WERI-Rb-1 (cell line): ENCODE results near the gene SIRT1.
"Not testable (repeated sequence)": the region's sequence is repeated elsewhere in the genome, so short reads cannot be mapped to it uniquely, and the experiment has no call there.

Experiments used
- DNase-seq: peaks from one replicate; pipeline ENCODE4 v3.0.0-alpha.2; 2020
- H3K27ac ChIP-seq: fragments of 250-450 bp; sonication (Bioruptor Pico); 2 replicates; pipeline ENCODE4 v1.5.1; 2020; ENCODE audit warnings: mild to moderate bottlenecking, moderate library complexity
- H3K27me3 ChIP-seq: fragments of 250-450 bp; sonication (Bioruptor Pico); 2 replicates; pipeline ENCODE4 v1.5.1; 2021; ENCODE audit warnings: mild to moderate bottlenecking, low read depth, moderate library complexity; ENCODE audit not compliant: insufficient read depth, severe bottlenecking
- H3K36me3 ChIP-seq: fragments of 250-450 bp; sonication (Bioruptor Pico); 2 replicates; pipeline ENCODE4 v1.5.1; 2020; ENCODE audit warnings: mild to moderate bottlenecking, moderate library complexity
- H3K4me3 ChIP-seq: 2 replicates; pipeline ENCODE4 v1.5.1; 2011; ENCODE audit warnings: low read depth, mild to moderate bottlenecking, control low read depth, low read length
- H3K9me3 ChIP-seq: fragments of 250-450 bp; sonication (Bioruptor Pico); 2 replicates; pipeline ENCODE4 v1.5.1; 2021; ENCODE audit warnings: mild to moderate bottlenecking, moderate library complexity; ENCODE audit not compliant: severe bottlenecking
- CTCF ChIP-seq: IDR thresholded peaks from 2 replicates; pipeline ENCODE4 v1.5.1; 2011; ENCODE audit warnings: low read depth, mild to moderate bottlenecking, control low read depth, inconsistent platforms, low read length

The SIRT1 gene

GRCh38 chr10:67868132-67868531 is 16.3 kb upstream of the SIRT1 start:
- TF ChIP-seq CTCF, result no peak
- no peaks in the 10 kb centered on the region for H3K9me3 ChIP-seq
- H3K36me3 ChIP-seq, result no peaks in the 10 kb centered on the region
- no peak overlapping the region for H3K4me3 ChIP-seq
- DNase-seq, result no peak
- no peak overlapping the region for H3K27ac ChIP-seq
- H3K27me3 ChIP-seq, result no peaks in the 10 kb centered on the region

GRCh38 chr10:67869996-67870395 is 14.5 kb upstream of the SIRT1 start:
- Histone ChIP-seq H3K27me3 (no peaks in the 10 kb centered on the region), H3K9me3 (no peaks in the 10 kb centered on the region), H3K36me3 (no peaks in the 10 kb centered on the region), H3K4me3 (no peak overlapping the region), H3K27ac (no peak overlapping the region)
- no peak for DNase-seq
- no peak for TF ChIP-seq CTCF

GRCh38 chr10:67875340-67876238 is 8.9 kb upstream of the SIRT1 start:
- no peak overlapping the region for H3K4me3 ChIP-seq

GRCh38 chr10:67877421-67877820 is 7.0 kb upstream of the SIRT1 start:
- DNase-seq, result not testable (repeated sequence)

More at GRCh38 chr10:67875340-67876238, 8.9 kb upstream of the SIRT1 start:
- Histone ChIP-seq H3K27ac (no peak overlapping the region), H3K9me3 (no peaks in the 10 kb centered on the region), H3K36me3 (no peaks in the 10 kb centered on the region), H3K27me3 (no peaks in the 10 kb centered on the region)
- TF ChIP-seq CTCF, result no peak
- DNase-seq, result no peak

GRCh38 chr10:67878133-67878532 is 6.3 kb upstream of the SIRT1 start:
- Histone ChIP-seq H3K9me3 (no peaks in the 10 kb centered on the region), H3K27me3 (no peaks in the 10 kb centered on the region), H3K4me3 (no peak overlapping the region), H3K27ac (no peak overlapping the region), H3K36me3 (no peaks in the 10 kb centered on the region)
- no peak for DNase-seq
- no peak for TF ChIP-seq CTCF

More at GRCh38 chr10:67877421-67877820, 7.0 kb upstream of the SIRT1 start:
- not testable (repeated sequence) for H3K36me3 ChIP-seq, H3K27me3 ChIP-seq, H3K4me3 ChIP-seq, H3K27ac ChIP-seq, H3K9me3 ChIP-seq

DNA sequence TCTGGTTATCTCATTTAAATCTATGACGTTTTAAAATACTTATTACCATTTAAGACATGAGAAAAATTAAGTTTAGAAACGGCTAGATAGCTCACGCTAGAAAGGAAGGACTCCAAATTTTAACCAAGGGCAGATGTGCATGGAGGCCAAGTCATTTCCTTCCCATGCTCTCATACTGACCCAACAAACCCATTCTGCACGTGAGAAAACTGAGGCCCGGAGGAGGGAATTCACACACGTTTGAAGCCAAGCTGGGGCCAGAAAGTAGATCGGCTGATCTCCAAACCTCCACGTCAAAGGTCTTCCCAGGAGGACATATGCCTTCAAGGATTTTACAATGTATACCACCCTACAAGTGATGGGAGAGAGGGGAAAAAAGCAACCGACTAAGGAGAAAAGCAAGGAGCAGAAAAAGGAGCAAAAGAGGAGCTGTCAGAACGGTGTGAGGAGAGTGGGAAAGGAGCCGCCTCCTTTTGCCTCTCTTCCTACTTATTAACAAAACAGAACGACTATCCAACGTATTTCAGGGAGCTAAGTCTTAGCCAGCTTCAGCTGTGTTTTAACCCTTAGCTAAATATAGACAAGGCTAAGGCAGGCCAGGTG is 645 bp upstream of the SIRT1 start:
- no peak for TF ChIP-seq CTCF
- H3K36me3 ChIP-seq, result peaks cover 24% of the 10 kb centered on the region
- no peaks in the 10 kb centered on the region for H3K27me3 ChIP-seq
- H3K9me3 ChIP-seq, result no peaks in the 10 kb centered on the region
- no peak for DNase-seq
- H3K27ac ChIP-seq, result peak overlapping the region; percentile 96
- H3K4me3 ChIP-seq, result peak overlapping the region; percentile 54
